Measurements from ENCODE around the gene PLCB4.

Gene PLCB4

DNA sequence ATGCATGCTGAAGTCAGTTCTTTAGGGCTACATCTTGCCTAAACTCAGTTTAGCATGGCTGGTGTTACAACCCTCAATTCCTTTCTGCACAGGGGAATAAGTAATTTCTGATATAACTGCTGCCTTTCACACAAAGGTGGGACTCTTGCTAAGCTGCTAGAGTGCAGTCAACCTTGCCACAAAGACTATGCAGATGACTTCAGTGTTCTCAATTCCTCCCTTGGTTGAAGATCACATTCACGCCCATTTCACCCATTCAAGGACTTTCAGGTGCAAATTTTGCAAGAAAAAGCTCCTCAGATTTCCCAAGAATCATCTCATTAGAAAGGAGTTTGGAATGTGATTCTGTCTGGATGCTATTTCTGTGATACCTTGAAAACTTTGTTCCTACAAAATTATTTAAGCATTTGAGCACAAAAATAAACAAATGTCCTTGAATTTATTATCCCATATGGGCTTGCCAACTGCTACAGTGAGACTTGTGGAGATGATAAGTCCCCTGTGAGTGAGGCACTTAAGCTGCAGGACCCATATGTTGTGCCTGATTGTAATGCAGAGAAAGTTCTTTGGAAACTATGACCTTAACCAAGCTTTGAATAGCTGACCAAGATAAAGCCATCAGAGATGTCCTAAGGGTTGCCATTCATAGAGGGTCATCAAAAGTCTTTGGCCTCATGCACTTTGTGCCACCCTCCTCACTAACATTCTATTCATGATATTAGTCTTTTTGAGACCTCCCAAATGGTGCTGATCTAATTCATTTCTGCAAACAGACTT is 111.8 kb downstream of the PLCB4 start:
- DNase-seq = no peak

- DNase-seq = no peak
These were observed 116.6 kb downstream of the PLCB4 start for GRCh38 chr20:9185511-9185910.

DNA sequence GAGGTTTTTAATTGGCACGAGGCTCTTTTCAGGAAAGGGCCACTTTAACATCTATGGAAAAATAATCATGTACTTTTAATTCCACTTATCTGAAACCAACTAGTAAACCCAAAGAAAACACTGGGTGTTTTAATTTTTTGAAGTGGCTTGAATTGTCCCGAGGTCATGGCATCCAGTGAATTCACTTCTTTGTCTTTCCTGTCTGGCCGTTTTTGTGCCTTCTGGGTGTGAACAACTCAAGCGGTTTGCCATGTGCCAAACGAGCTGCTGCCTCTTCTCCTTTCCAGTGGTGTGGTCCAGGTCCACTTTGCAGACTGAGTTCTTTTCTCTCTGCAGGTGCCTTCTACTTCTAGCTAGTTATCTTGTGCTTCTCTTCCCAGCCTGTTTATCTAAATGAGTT is 117.5 kb downstream of the PLCB4 start:
- DNase-seq = no peak

DNA sequence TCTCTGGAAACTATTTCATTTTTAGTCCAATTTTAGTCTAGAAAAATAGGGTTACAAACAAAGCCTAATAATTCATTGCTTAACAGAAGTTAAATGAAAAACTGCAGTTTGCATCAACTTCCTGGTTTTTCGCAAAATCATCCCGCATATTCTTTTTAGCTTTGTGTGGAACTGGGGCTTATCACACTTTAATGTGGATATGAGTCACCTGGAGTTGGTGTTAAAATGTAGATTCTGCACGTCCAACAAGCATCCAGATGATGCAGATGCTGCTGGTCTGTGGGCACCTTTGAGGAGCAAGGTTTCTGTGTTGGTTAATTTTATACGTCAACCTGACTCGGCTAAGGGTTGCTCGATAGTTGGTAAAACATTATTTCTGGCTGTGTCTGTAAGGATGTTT is 126.1 kb downstream of the PLCB4 start:
- DNase-seq = no peak

- no peak for DNase-seq
These were observed 127.2 kb downstream of the PLCB4 start for GRCh38 chr20:9196110-9196509.

DNA sequence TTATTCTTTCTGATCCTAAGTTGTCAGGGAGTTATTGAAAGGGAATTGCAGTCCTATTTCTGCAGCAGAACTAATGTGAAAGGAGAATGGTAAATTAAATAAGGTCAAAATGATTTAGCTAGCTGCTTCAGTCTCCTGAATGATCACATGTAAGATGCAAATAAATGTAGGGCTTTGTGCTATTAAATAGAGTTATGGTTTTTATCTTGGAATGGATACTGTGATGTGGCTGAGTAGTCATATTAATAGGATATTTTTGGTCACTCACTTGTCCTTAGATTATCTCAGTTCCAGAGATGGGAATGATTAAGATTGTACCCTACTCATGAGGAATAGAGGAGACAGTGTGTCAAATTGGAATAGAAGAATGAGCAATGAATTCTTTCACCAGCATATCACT is 129.6 kb downstream of the PLCB4 start:
- DNase-seq = no peak

GRCh38 chr20:9200196-9200595 is 131.3 kb downstream of the PLCB4 start:
- no peak for DNase-seq

DNA sequence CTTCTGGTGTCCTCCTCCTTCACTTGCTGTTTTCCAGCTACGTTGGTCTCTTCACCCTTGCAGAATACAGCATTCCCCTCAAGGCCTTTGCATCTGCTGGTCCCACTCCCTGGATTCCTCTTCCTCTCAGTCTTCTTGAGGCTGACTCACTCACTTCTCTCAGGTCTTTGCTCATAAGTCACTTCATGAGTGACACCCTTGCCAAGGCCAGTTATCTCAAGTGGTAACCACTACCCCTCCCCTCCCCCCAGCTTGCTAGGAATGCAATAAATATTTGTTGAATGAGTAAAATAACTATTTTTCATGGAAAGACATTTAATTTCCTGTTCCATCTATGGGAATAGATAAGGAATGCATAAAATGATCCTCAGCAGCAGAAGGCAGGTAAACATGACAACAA is 131.7 kb downstream of the PLCB4 start:
- no peak for DNase-seq

DNA sequence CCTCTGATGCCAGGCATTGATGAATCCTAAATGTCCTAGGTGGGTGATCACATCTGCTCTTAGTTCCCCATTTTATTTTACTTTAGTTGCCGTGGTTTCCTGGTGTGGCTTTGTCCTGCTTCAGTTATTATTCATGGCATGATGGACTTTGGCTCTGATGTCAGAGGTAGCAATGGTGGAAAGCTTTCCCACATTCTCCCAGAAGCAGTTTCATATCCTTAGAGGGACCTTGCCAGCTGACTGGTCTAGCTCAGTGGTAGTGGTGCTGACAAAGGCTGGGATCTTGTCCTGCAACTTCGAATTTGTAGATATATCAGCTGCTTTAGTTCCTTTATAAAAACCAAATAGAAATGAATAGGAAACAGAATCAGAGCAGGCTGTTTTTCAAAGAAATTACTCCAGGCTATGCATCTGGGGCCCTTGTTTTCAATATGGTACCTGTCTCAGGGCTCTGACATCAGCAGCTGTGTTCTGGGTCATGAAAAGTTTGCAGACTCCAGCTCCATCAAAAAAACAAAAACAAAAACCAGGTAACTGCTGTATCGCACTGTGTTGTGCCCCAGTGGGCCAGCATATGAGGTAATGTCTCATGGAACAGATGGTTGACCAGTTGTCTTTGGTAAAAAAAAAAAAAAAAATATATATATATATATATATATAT is 133.7 kb downstream of the PLCB4 start:
- DNase-seq = no peak

DNA sequence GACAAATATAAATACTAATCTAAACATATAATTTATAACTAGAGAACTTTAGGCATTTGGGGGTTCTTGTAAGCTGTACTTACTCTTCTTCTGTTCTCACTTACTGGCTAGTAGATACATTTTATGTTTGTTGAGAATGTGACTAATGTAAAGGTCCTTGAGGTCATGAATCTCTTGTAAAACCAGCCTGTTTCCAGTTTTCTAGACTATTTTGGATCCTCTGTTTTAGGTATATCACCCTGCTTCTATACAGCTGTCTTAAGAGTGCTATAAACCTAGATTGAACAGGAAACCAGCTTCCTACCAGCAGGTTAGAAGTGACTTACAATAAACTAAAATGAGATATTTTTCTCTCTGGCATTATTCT is 134.2 kb downstream of the PLCB4 start:
- no peak for DNase-seq

- no peak for DNase-seq
These were observed 136.1 kb downstream of the PLCB4 start for GRCh38 chr20:9204979-9205378.

GRCh38 chr20:9206486-9206885 is 137.6 kb downstream of the PLCB4 start:
- peak; percentile 67 for DNase-seq

DNA sequence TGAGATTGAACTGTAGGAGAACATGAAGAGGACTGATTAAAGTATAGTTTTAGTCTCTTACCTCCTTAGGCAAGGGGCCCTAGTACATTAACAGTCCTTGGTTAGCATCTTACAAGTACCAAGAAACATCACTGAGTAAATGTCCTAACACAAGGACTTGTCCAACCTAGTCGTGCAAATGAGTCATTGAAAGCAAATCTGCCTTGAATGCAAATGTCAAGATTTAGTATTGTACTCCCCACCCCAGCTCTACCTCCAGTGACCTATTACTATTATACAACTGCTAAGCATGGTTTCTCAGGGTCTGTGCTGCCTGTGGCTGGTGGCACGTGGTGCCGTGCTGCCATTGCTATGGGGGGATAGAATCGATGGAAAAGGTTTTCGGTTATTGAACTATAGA is 138.4 kb downstream of the PLCB4 start:
- no peak for DNase-seq

DNA sequence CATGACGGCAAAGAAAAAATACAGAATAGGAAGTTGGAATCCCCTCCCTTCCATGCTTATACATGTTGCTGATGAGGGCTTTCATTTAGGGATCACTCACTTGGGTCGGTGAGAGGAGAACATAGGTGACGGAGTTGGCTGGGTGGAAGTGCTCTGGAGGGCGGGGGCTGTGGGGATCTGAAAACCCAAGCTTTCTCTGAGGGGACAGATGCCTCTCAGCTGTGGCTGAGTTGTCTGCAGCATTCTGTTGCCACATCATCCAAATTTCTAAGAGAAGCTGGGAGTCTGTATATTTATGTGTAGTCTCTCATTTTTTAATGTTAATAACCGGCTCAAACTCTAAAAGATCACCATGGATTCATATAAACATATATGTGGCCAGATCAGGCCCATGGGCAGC is 141.5 kb downstream of the PLCB4 start:
- no peak for DNase-seq

DNA sequence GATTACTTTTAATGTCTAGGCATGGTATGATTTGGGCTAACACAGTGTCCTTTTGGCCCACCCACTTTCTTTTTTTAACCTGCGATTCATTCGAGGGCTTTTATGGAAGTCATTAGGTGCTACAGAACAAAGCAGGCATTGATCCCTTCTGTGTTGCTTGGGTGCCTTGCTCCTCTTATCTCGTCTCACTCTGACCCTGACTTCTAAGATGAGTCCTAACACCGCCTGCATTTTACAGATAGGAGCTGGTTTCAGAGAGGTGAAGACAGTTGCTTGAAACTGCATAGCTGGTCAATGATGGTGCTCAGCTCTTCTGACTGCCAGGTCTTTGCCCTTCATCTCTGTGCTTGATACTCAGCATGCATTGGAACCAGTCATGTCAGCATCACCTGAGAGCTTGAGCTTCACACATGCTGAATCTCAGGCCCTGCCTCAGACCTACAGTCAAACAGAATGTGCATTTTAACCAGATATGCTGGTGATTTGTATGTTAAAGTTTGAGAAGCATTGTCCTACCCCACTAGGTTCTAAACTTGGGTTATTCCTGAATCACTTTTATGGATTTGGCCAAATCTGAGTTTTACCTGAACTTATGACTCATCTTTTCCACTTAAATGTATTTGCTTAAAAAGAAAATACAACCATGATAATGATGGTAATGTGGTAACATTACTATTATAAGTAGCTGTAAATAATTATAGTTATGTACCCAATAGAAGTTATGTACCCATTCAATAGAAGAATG is 142.3 kb downstream of the PLCB4 start:
- no peak for DNase-seq

- no peak for DNase-seq
These were observed 143.8 kb downstream of the PLCB4 start for GRCh38 chr20:9212735-9213134.

GRCh38 chr20:9214685-9215084 is 145.8 kb downstream of the PLCB4 start:
- DNase-seq = no peak

DNA sequence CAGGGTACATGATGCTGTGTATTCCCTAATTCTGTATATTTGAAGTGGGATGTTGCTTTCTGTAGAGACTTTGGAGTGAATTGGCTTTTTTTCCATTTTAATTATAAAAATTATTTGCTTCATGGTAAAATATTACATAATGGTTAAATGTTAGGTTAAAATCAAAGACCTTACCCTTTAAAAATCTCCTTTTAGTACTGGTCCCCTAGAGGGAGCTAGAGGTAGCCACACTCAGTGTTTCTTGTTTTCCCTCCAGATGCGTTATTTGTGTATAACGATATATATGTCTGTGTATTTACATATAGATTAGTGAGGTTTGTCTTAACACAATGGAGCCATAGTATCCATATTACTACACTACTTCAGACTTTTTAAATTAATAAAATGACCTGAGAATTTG is 146.7 kb downstream of the PLCB4 start:
- no peak for DNase-seq

DNA sequence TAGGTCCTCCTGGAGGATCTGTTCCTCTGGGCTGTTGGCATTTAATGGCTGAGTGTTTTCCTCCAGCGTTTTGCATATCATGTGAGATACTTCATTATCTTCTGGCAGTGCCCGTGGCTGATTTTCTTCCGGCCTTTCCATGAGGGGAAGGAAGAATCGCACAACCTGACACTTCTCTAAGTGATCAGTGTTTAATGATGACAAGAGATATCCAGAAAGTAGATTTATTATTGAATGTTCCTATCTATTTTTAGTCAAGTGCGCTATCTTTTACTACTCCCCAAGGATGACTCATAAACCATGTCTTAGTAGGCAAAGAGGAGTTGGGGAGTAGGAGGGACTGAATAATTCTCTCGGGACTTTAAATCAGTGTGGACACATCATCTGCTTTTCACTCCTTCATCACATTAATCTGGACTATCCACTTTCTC is 149.7 kb downstream of the PLCB4 start:
- DNase-seq = no peak

DNA sequence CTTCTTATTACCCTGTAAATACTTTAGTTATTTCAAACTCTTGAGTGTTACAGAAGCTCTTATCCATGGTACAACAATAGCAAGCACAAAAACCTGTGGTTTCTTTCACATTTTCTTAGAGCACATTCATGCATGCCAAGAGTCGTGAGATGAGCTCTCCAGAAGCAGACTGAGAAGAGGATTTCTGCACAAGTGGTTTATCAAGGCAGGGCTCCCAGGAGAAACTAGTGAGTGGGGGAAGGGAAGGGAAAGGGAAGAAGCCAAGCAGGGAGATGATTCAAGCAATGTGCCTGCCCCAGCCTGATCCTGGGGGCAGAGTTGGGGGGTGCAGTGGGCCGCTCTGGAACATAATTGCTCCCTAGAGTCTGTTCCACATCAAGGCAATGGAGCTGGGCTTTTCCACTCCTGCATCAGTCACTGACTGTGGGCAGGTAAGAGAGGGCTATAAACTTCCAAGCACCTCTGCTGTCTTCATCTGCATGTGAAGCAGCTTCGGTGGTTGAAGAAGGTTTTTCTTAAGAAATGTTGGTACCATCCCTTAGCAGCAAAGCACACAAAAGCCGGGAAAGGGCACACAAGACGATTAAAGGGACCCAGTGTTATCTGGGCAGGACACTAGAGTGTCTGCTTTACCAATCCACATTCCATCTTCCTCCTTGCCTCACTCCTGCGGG is 152.1 kb downstream of the PLCB4 start:
- DNase-seq = no peak

DNA sequence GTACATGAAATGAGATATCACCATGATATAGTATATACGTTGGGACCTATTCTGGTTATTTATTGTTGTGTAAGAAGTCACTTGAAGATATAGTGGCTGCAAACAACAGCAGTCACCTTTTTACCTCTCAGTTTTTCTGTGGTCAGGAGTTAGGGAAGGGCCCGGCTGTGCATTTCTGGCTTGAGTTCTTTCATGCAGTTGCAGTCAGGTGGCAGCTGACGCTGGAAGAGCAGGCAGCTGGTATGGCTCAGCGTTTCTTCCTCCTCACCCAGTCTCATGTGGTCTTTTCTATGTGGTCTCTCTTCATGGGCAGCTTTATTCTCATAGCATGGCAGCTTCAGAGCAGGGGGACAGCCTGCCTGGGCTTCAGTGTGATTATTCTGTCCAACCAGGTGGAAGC is 154.4 kb downstream of the PLCB4 start:
- DNase-seq = no peak

- DNase-seq = no peak
These were observed 157.0 kb downstream of the PLCB4 start for GRCh38 chr20:9225879-9226278.

DNA sequence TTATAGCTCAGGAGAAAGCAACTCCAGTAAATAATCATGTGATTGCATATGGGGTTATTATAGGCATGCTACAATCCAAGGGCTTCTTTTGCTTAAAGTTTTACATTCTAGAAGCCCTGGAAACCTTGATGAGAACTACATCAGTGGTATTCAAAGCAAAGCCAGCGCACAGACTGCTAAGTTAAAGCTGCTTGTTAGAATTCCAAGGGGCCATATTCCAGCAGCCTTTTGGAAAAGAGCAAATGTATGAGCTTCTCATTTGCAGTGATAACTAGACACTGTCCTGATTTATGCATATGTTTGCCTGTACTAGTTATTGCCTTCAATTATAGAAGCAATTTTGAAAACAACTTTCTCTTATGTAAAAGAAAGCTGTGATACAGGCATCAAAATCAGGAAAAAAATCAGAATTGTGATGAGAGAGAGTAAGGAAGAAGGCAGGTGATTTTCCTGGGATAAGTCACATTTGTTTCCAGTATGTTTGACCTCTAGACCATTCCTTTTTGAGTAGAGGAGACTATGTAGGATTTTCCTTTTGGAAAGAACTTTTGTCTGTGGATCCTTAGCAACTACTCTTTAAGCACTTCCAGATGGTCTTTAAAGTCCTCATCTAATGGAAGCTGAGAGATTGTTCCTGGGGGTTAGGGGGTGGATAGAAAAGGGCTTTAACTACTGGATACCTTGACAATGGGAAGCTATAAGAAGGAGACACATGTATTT is 159.2 kb downstream of the PLCB4 start:
- no peak for DNase-seq

Measured in NCI-H1105 treated with DMSO at 0.1 percent for 48 hours (cell line).